PC-3 (cell line): ENCODE measurements around the gene CYP4F8. TPM values are rescaled to one million over a fixed set of nuclear protein-coding genes. Genes with fewer than 3 reads are reported as not detected.

ENCODE experiments used
- total RNA-seq: library from RNA; depleted of rRNA; stranded (reverse); fragments of >200 nt; gene quantifications from 2 replicates; pipeline ENCODE4 v1.2.3, GENCODE V29; 2014; rRNA removed

CYP4F8 gene
- total RNA-seq, 1 experiment from 2014 or later = not detected

Other genes with a start within 250 kb of the CYP4F8 start
- gene AKAP8, start 235.4 kb upstream of the CYP4F8 start, total RNA-seq = 36.3 and 48.0 TPM in 2 replicates
- gene AKAP8L, start 196.2 kb upstream of the CYP4F8 start, total RNA-seq = 97.9 and 137 TPM in 2 replicates
- gene WIZ, start 165.3 kb upstream of the CYP4F8 start, total RNA-seq = 30.9 and 35.1 TPM in 2 replicates
- not detected in 2 replicates for gene RASAL3, start 150.7 kb upstream of the CYP4F8 start, total RNA-seq
- gene PGLYRP2, start 135.7 kb upstream of the CYP4F8 start, total RNA-seq = not detected in 2 replicates
- 0.07 TPM in 1 of 2 replicates, not detected in the other for gene CYP4F22, start 106.7 kb upstream of the CYP4F8 start, total RNA-seq
- gene CYP4F3, start 25.7 kb downstream of the CYP4F8 start, total RNA-seq = not detected in 2 replicates
- gene CYP4F12, start 57.9 kb downstream of the CYP4F8 start, total RNA-seq = not detected in 2 replicates
- gene OR10H2, start 112.8 kb downstream of the CYP4F8 start, total RNA-seq = not detected in 2 replicates
- not detected in 2 replicates for gene OR10H3, start 122.8 kb downstream of the CYP4F8 start, total RNA-seq
- not detected in 2 replicates for gene OR10H5, start 172.4 kb downstream of the CYP4F8 start, total RNA-seq
- gene OR10H1, start 200.4 kb downstream of the CYP4F8 start, total RNA-seq = not detected in 2 replicates